T-helper 1 cell treated with Interleukin-12 subunit alpha and Interleukin-12 subunit beta and Interleukin-4 antibody, amounts not matched to agents 30 μg/mL and 1 μg/mL, for 36 hours (primary cell): ENCODE results near the gene GOLT1B.

Experiments used
- H3K27ac Mint-ChIP-seq: one replicate; pipeline ENCODE4 v1.8.0; 2021; ENCODE audit warnings: mild to moderate bottlenecking, mixed read lengths
- H3K27me3 Mint-ChIP-seq: one replicate; pipeline ENCODE4 v1.8.0; 2021; ENCODE audit warnings: low read depth, mixed read lengths
- H3K36me3 Mint-ChIP-seq: one replicate; pipeline ENCODE4 v1.8.0; 2021; ENCODE audit warnings: low read depth, mixed read lengths
- H3K4me1 Mint-ChIP-seq: one replicate; pipeline ENCODE4 v1.8.0; 2021; ENCODE audit warnings: low read depth, mixed read lengths
- H3K4me3 Mint-ChIP-seq: one replicate; pipeline ENCODE4 v1.8.0; 2021; ENCODE audit warnings: mild to moderate bottlenecking, moderate library complexity, mixed read lengths
- H3K9me3 Mint-ChIP-seq: one replicate; pipeline ENCODE4 v1.8.0; 2021; ENCODE audit warnings: mixed read lengths

The GOLT1B gene

DNA sequence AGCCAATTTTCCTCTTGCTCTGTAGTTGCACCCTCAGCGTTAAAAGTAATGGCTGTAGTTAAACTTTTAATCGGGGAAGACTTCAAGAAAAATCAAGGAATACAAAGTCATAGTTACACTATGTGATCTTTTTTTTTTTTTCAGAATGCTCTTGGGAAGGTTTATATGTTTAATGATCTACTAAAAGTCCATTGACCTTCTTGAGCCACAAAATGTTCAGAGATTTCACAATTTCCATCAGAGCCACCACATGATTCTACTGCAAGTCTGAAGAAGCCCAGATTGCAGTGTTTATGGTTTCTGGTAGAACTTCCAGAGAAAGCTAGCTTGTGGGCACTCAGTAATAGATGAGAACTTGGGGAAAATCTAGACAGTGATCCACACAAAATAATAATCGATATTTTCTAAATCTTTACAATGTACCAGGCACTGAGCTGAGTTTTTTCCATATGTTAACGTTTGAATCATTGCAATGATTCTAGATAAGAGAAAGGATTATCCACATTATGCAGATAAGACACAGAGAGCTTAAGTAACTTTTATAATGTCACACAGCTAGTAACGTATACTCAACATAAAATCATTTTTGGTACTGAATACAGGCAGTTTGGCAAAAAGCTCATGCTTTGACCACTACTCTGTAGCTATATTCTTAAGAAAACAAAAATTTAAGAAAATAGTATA lies 64.8 kb downstream of the GOLT1B start:
- H3K27me3 Mint-ChIP-seq = no peaks in the 10 kb centered on the region
- peaks cover 1% of the 10 kb centered on the region for H3K4me1 Mint-ChIP-seq
- no peak overlapping the region for H3K27ac Mint-ChIP-seq
- no peak overlapping the region for H3K4me3 Mint-ChIP-seq
- no peaks in the 10 kb centered on the region for H3K9me3 Mint-ChIP-seq
- H3K36me3 Mint-ChIP-seq = no peaks in the 10 kb centered on the region

GRCh38 chr12:21566907-21567394 lies 65.4 kb downstream of the GOLT1B start:
- no peaks in the 10 kb centered on the region for H3K36me3 Mint-ChIP-seq

More at GRCh38 chr12:21566907-21567394, 65.4 kb downstream of the GOLT1B start:
- peaks cover 1% of the 10 kb centered on the region for H3K4me1 Mint-ChIP-seq
- H3K4me3 Mint-ChIP-seq = no peak overlapping the region
- no peak overlapping the region for H3K27ac Mint-ChIP-seq
- H3K9me3 Mint-ChIP-seq = no peaks in the 10 kb centered on the region
- H3K27me3 Mint-ChIP-seq = no peaks in the 10 kb centered on the region
